ENCODE data around the gene ATAD3B.
A peak's percentile ranks its signal among the peaks of the same experiment; 100 is the strongest.

ATAD3B gene

DNA sequence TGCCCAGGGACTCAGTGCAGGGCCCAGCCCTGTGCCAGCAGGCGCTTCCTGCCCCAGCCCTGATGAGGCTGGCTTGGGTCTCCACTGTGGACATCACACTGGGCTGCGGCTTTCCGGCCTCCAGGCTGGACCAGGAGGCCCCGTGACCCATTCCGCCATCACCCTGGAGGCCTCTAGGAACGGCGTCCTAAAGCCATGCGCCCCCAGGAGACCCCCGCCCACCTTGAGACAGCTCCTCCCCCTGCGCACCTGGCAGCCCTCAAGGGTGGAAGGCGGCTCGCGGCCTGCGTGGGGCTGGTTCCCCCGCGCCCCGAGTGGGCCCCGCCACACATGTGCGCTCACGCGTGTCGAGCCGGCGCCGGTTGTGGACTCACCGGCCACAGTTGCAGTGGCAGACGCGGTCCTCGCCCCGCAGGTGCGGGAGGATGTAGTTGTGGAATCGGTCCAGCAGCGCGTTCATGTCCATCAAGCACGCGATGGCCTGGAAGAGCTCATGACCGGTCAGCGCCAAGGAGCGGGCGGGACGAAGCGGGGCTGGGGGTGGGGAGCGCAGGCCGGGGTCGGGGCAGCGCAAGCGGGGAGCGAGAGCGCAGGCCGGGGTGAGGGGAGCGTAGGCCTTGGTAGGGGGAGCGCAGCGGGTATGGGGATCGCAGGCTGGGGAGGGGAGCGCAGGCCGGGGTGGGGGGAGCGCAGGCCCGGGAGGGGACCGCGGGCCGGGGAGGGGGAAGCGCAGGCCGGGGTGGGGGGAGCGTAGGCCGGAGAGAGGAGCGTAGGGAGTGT is 67.9 kb downstream of the ATAD3B start:
- no peak for TF ChIP-seq CTCF (IDR thresholded peaks at IDR 0.05; ENCODE audit: low read length, missing control alignments)
- peak; percentile 43 for DNase-seq (ENCODE audit: low read depth)
- peak overlapping the region; percentile 58 for H3K4me3 ChIP-seq (replicated peaks; ENCODE audit: low read depth, low read length)

GRCh38 chr1:1540090-1540817 is 68.7 kb downstream of the ATAD3B start, which contains the start of gene TMEM240:
TSS of gene TMEM240 (minus strand) at chr1:1540624. CDS start at chr1:1540346, 278 bp downstream.
- peak within 1 kb of the TSS; percentile 58 for H3K4me3 ChIP-seq (replicated peaks; ENCODE audit: low read depth, low read length)
- DNase-seq (ENCODE audit: low read depth), result peak; percentile 82
- TF ChIP-seq CTCF (IDR thresholded peaks at IDR 0.05; ENCODE audit: low read length, missing control alignments), result no peak

DNA sequence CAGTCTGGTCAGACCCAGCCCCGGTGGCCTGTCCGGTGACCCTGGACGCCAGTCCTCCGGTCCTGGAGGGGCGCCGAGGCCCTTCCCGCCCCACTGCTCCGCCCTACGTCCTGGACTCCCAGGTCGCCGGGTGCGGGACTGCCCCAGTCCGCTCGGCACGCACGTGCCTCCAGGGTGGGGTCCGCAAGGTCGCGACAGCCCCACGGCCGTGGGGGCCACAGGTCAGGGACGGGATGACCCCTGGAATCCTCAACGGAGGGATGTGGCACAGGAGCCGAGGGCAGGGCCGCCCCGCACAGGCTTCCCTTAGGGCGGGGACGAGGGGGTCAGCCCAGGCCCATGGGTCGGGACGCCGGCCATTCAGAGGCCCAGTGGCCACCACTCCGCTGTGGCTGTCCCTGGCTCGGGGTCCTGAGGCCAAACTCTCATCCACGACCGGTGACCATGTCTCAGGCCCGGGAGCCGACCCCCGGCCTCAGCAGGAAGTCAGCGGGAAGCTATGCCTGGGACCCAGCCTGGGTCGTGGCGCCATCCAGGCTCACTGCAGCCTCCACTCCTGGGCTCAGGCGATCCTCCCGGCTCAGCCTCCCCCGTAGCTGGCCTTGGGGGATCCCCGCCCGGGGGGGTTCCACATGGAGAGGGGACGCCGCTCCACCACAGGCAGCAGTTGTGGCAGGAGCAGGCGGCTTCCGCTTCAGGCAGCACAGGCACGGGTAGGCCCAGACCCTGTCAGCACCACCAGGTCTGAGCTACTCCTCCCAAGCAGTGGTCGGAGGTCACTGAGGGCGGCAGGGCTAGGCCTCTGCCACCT is 69.5 kb downstream of the ATAD3B start:
- no peak for DNase-seq (ENCODE audit: low read depth)
- TF ChIP-seq CTCF (IDR thresholded peaks at IDR 0.05; ENCODE audit: low read length, missing control alignments), result no peak
- H3K4me3 ChIP-seq (replicated peaks; ENCODE audit: low read depth, low read length), result peak overlapping the region; percentile 58

- no peak overlapping the region for H3K4me3 ChIP-seq (replicated peaks; ENCODE audit: low read depth, low read length)
- no peak for TF ChIP-seq CTCF (IDR thresholded peaks at IDR 0.05; ENCODE audit: low read length, missing control alignments)
- DNase-seq (ENCODE audit: low read depth), result no peak
Observed at GRCh38 chr1:1541956-1542765, 70.6 kb downstream of the ATAD3B start.

GRCh38 chr1:1542766-1543705 is 71.5 kb downstream of the ATAD3B start:
- H3K4me3 ChIP-seq (replicated peaks; ENCODE audit: low read depth, low read length), result no peak overlapping the region
- no peak for DNase-seq (ENCODE audit: low read depth)
- TF ChIP-seq CTCF (IDR thresholded peaks at IDR 0.05; ENCODE audit: low read length, missing control alignments), result no peak
